GM19397 (cell line): ENCODE results near the gene LYST.
"Not testable (repeated sequence)": the region's sequence is repeated elsewhere in the genome, so short reads cannot be mapped to it uniquely, and the experiment has no call there.

Experiments
- ATAC-seq: cut with Tn5 transposase; IDR thresholded peaks from one replicate; pipeline ENCODE4 v1.9.1; 2021; ENCODE audit warnings: mild to moderate bottlenecking, moderate library complexity; ENCODE audit not compliant: unreplicated experiment

Gene LYST

GRCh38 chr1:235859789-235860188 lies 6.9 kb downstream of the LYST start:
- no peak for ATAC-seq

GRCh38 chr1:235858766-235859165 lies 7.9 kb downstream of the LYST start:
- ATAC-seq: no peak

GRCh38 chr1:235857756-235858155 lies 8.9 kb downstream of the LYST start:
- no peak for ATAC-seq

- ATAC-seq: no peak
These were observed 10.8 kb downstream of the LYST start for GRCh38 chr1:235855811-235856429.

- peak; percentile 58 for ATAC-seq
These were observed 12.4 kb downstream of the LYST start for GRCh38 chr1:235854347-235854746.

- ATAC-seq: no peak
These were observed 13.1 kb downstream of the LYST start for GRCh38 chr1:235853653-235854052.

GRCh38 chr1:235852887-235853286 lies 13.8 kb downstream of the LYST start:
- no peak for ATAC-seq

- ATAC-seq: no peak
These were observed 14.8 kb downstream of the LYST start for GRCh38 chr1:235851939-235852338.

GRCh38 chr1:235848251-235848650 lies 18.5 kb downstream of the LYST start:
- not testable (repeated sequence) for ATAC-seq

- not testable (repeated sequence) for ATAC-seq
These were observed 21.0 kb downstream of the LYST start for GRCh38 chr1:235845656-235846107.

GRCh38 chr1:235844776-235845175 lies 21.9 kb downstream of the LYST start:
- no peak for ATAC-seq

GRCh38 chr1:235843461-235843961 lies 23.2 kb downstream of the LYST start:
- ATAC-seq: no peak

- peak; percentile 65 for ATAC-seq
These were observed 24.7 kb downstream of the LYST start for GRCh38 chr1:235841938-235842545.

- ATAC-seq: no peak
These were observed 28.7 kb downstream of the LYST start for GRCh38 chr1:235838021-235838420.

GRCh38 chr1:235835226-235835625 lies 31.5 kb downstream of the LYST start:
- ATAC-seq: no peak

- ATAC-seq: no peak
These were observed 32.1 kb downstream of the LYST start for GRCh38 chr1:235834620-235835019.

GRCh38 chr1:235832011-235832410 lies 34.7 kb downstream of the LYST start:
- ATAC-seq: no peak

GRCh38 chr1:235831148-235831547 lies 35.6 kb downstream of the LYST start:
- ATAC-seq: peak; percentile 97

- no peak for ATAC-seq
These were observed 40.4 kb downstream of the LYST start for GRCh38 chr1:235826102-235826854.

GRCh38 chr1:235825229-235825628 lies 41.5 kb downstream of the LYST start:
- no peak for ATAC-seq

GRCh38 chr1:235823684-235824083 lies 43.0 kb downstream of the LYST start:
- no peak for ATAC-seq

- no peak for ATAC-seq
These were observed 44.0 kb downstream of the LYST start for GRCh38 chr1:235822685-235823084.
